Endodermal cell (in vitro differentiated cells): ENCODE data around the gene RBM27. TPM values are rescaled to one million over a fixed set of nuclear protein-coding genes. Genes with fewer than 3 reads are reported as not detected.

Source experiments
- DNase-seq: peaks from one replicate; pipeline ENCODE4 v3.0.0-alpha.2; 2017
- H3K27ac ChIP-seq: 2 replicates; pipeline ENCODE4 v1.5.1; 2013; ENCODE audit warnings: mild to moderate bottlenecking, low read depth, low read length, moderate library complexity
- H3K27me3 ChIP-seq: 2 replicates; pipeline ENCODE4 v1.6.1; 2013; ENCODE audit warnings: mild to moderate bottlenecking, low read length, moderate library complexity; ENCODE audit not compliant: insufficient read depth, control insufficient read depth, poor library complexity, severe bottlenecking
- H3K36me3 ChIP-seq: 2 replicates; pipeline ENCODE4 v1.7.0; 2013; ENCODE audit warnings: mild to moderate bottlenecking, low read length, moderate library complexity; ENCODE audit not compliant: control insufficient read depth, insufficient read depth
- H3K4me1 ChIP-seq: one replicate; pipeline ENCODE4 v1.7.0; 2013; ENCODE audit warnings: low read length; ENCODE audit not compliant: control insufficient read depth, insufficient read depth
- H3K4me3 ChIP-seq: 2 replicates; pipeline ENCODE4 v1.5.1; 2013; ENCODE audit warnings: mild to moderate bottlenecking, low read length, moderate library complexity
- H3K9ac ChIP-seq: 2 replicates; pipeline ENCODE4 v1.6.1; 2013; ENCODE audit warnings: mild to moderate bottlenecking, low read length, moderate library complexity; ENCODE audit not compliant: poor library complexity, severe bottlenecking; ENCODE audit errors: extremely low read depth
- H3K9me3 ChIP-seq: 2 replicates; pipeline ENCODE4 v1.6.1; 2013; ENCODE audit warnings: mild to moderate bottlenecking, low read length, moderate library complexity; ENCODE audit not compliant: control insufficient read depth
- H3K27ac Mint-ChIP-seq: 2 replicates; pipeline ENCODE4 v1.8.0; 2020; ENCODE audit warnings: mixed read lengths
- H3K27me3 Mint-ChIP-seq: 2 replicates; pipeline ENCODE4 v1.8.0; 2021; ENCODE audit warnings: mild to moderate bottlenecking, mixed read lengths; ENCODE audit not compliant: insufficient read depth
- H3K36me3 Mint-ChIP-seq: 2 replicates; pipeline ENCODE4 v1.8.0; 2020; ENCODE audit warnings: low read depth, mixed read lengths
- H3K4me1 Mint-ChIP-seq: 2 replicates; pipeline ENCODE4 v1.8.0; 2020; ENCODE audit warnings: mixed read lengths
- H3K4me3 Mint-ChIP-seq: 2 replicates; pipeline ENCODE4 v1.8.0; 2020; ENCODE audit warnings: mild to moderate bottlenecking, moderate library complexity, mixed read lengths
- H3K9me3 Mint-ChIP-seq: 2 replicates; pipeline ENCODE4 v1.8.0; 2020; ENCODE audit warnings: mild to moderate bottlenecking, mixed read lengths
- WGBS, 2 experiments: methylation state at CpG; one replicate each; pipeline versions ENCODE4 v1.1.5 to v1.1.7; 2013; ENCODE audit warnings: missing lambda C conversion rate in 2 of 2, mixed read lengths in 1 of 2; ENCODE audit not compliant: insufficient coverage in 1 of 2, insufficient read length in 1 of 2; 5-methylcytosine and 5-hydroxymethylcytosine counted together
- total RNA-seq, 2 donors: library from RNA; stranded (reverse); fragmentation: NEBNext Ultra II Directional in 1 of 2; extraction: Animal tissue kit (Norgen Biotek cat#: 25700) in 1 of 2; gene quantifications; 2 replicates in 1 of 2; 3 replicates in 1 of 2; pipeline ENCODE4 v1.2.1, GENCODE V29; 2021
- TF ChIP-seq, protein P1 (sequence below): fragments of 200-600 bp; sonication (generic); conservative IDR thresholded peaks from 2 replicates; pipeline ENCODE4 v1.5.0; 2021; ENCODE audit warnings: antibody characterized with exemption, mild to moderate bottlenecking

The RBM27 gene
- total RNA-seq, 2 donors from 2014 or later: 26.9 to 30.9 TPM

DNA sequence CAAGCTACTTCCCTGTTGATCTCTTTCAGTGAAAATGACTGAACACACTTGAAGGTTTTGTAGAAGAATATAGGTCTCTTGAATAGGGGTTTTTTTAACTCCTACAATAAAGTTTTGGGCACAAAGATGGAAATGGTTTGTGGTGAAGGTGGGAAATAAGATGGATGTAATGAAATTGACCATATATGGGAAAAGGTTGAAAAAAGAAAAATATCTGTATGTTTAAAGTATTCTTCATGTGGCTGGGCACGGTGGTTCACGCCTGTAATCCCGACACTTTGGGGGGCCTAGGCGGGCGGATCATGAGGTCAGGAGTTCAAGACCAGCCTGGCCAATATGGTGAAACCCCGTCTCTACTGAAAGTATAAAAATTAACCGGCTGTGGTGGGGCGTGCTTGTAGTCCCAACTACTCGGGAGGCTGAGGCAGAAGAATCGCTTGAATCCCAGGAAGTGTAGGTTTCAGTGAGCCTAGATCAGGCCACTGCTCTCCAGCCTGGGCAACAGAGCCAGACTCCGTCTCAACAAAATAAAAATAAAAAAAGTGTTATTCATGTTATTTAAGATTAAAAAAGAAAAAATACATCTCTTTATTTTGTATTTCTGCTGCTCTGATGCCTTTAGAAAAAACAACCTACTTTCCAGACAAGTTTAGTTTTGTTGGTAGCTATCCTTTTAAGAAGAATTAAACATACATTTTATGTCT is 2.2 kb downstream of the RBM27 start:
- Histone ChIP-seq H3K4me3 (peak overlapping the region; percentile 89), H3K36me3 (no peaks in the 10 kb centered on the region), H3K9me3 (no peaks in the 10 kb centered on the region), H3K27ac (no peak overlapping the region), H3K27me3 (no peaks in the 10 kb centered on the region), H3K4me1 (no peaks in the 10 kb centered on the region), H3K9ac (no peak overlapping the region)
- 92 to 93% methylated on average over 10 of the region's 11 CpGs for WGBS, 2 experiments
- DNase-seq: no peak
- TF ChIP-seq, protein P1, sequence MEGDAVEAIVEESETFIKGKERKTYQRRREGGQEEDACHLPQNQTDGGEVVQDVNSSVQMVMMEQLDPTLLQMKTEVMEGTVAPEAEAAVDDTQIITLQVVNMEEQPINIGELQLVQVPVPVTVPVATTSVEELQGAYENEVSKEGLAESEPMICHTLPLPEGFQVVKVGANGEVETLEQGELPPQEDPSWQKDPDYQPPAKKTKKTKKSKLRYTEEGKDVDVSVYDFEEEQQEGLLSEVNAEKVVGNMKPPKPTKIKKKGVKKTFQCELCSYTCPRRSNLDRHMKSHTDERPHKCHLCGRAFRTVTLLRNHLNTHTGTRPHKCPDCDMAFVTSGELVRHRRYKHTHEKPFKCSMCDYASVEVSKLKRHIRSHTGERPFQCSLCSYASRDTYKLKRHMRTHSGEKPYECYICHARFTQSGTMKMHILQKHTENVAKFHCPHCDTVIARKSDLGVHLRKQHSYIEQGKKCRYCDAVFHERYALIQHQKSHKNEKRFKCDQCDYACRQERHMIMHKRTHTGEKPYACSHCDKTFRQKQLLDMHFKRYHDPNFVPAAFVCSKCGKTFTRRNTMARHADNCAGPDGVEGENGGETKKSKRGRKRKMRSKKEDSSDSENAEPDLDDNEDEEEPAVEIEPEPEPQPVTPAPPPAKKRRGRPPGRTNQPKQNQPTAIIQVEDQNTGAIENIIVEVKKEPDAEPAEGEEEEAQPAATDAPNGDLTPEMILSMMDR: no peak
- H3K4me3 Mint-ChIP-seq: no peak overlapping the region
- peaks cover 3% of the 10 kb centered on the region for H3K36me3 Mint-ChIP-seq
- H3K27ac Mint-ChIP-seq: no peak overlapping the region
- H3K9me3 Mint-ChIP-seq: no peaks in the 10 kb centered on the region
- no peaks in the 10 kb centered on the region for H3K27me3 Mint-ChIP-seq
- peaks cover 5% of the 10 kb centered on the region for H3K4me1 Mint-ChIP-seq

- TF ChIP-seq, protein P1: no peak
- Mint-ChIP-seq H3K4me3 (no peak overlapping the region), H3K27me3 (no peaks in the 10 kb centered on the region), H3K9me3 (no peaks in the 10 kb centered on the region), H3K27ac (no peak overlapping the region), H3K4me1 (peaks cover 5% of the 10 kb centered on the region), H3K36me3 (peaks cover 3% of the 10 kb centered on the region)
- H3K27ac ChIP-seq: no peak overlapping the region
- no peak for DNase-seq
- no peaks in the 10 kb centered on the region for H3K36me3 ChIP-seq
- H3K9ac ChIP-seq: no peak overlapping the region
- H3K9me3 ChIP-seq: no peaks in the 10 kb centered on the region
- no peaks in the 10 kb centered on the region for H3K4me1 ChIP-seq
- H3K4me3 ChIP-seq: no peak overlapping the region
- WGBS, 2 experiments: 80 to 98% methylated on average over 1 to 2 of the region's 2 CpGs
- no peaks in the 10 kb centered on the region for H3K27me3 ChIP-seq
Measured at GRCh38 chr5:146206257-146206656, 2.9 kb downstream of the RBM27 start.

DNA sequence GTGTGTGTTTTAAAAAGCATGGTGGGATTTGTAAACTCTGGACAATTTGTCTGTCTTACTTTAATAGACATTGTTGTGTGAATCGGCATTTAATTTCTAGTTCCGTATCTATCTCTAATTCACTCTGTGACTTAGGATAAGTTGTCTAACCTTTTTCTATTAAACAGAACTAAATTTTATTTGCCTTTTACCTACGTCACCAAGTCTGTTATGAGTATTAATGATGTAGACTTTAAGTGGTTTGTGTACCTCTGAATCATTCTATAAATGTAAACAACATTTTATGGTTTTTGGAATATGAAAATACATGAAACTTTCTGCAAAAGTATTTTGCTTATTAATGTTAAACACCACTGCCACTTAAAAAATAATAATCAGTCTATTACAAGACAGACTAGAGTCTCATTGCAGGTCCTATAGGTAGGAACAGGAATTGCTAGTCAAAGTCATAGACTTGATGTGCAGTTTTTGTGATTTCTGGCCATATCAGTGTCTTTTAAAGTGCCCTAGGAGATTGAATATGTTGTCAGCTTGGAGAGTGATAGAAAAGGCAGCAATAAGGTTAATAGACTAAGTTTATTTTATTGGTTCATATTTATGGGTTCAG is 5.6 kb downstream of the RBM27 start:
- 100% methylated on average over 2 of the region's 3 CpGs; no CpG with 5 or more reads in 1 of the 2 experiments for WGBS, 2 experiments
- TF ChIP-seq, protein P1: peak; percentile 58
- H3K36me3 ChIP-seq: no peaks in the 10 kb centered on the region
- no peak for DNase-seq
- H3K4me1 ChIP-seq: no peaks in the 10 kb centered on the region
- Mint-ChIP-seq H3K27ac (no peak overlapping the region), H3K36me3 (peaks cover 7% of the 10 kb centered on the region), H3K9me3 (no peaks in the 10 kb centered on the region), H3K4me3 (no peak overlapping the region), H3K4me1 (no peaks in the 10 kb centered on the region), H3K27me3 (no peaks in the 10 kb centered on the region)
- no peak overlapping the region for H3K27ac ChIP-seq
- H3K4me3 ChIP-seq: no peak overlapping the region
- no peaks in the 10 kb centered on the region for H3K27me3 ChIP-seq
- H3K9ac ChIP-seq: no peak overlapping the region
- H3K9me3 ChIP-seq: no peaks in the 10 kb centered on the region
